Measurements from ENCODE around the gene MXD3. TPM values are rescaled to one million over a fixed set of nuclear protein-coding genes. Genes with fewer than 3 reads are reported as not detected.
A peak's percentile ranks its signal among the peaks of the same experiment; 100 is the strongest.

The MXD3 gene
- total RNA-seq, 1 experiment from 2014 or later, result 26.4 TPM

- no peaks in the 10 kb centered on the region for H3K36me3 ChIP-seq (replicated peaks; ENCODE audit: control insufficient read depth, insufficient read depth, low read length)
- no peaks in the 10 kb centered on the region for H3K27me3 ChIP-seq (ENCODE audit: control insufficient read depth, insufficient read depth, low read length)
- DNase-seq, result peak; percentile 86
- no peak overlapping the region for H3K4me3 ChIP-seq (ENCODE audit: insufficient read depth, low read depth, low read length)
Observed at GRCh38 chr5:177317959-177318377, 6.3 kb upstream of the MXD3 start.

GRCh38 chr5:177316005-177316404 lies 4.3 kb upstream of the MXD3 start:
- DNase-seq, result no peak
- no peaks in the 10 kb centered on the region for H3K36me3 ChIP-seq (replicated peaks; ENCODE audit: control insufficient read depth, insufficient read depth, low read length)
- H3K27me3 ChIP-seq (ENCODE audit: control insufficient read depth, insufficient read depth, low read length), result no peaks in the 10 kb centered on the region
- H3K4me3 ChIP-seq (ENCODE audit: insufficient read depth, low read depth, low read length), result no peak overlapping the region

DNA sequence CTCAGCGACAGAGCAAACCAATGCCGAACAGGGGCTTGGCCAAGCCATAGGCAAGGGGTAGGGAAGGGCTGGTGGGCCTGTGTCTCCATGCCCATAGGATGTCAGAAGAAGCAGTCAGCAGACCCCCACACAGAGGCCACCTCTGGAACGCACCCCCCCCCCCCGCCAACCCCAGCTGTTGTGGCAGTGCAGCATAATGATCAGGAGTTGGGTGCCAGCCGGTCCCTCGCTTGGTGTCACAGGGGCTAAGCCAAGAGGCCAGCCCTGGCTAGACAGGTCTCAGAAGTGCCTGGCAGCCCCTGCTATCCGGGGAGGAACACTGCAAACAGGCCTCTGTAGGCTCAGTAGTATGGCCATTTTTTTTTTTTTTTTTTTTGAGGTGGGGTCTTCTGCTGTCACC lies 3.7 kb upstream of the MXD3 start:
- no peaks in the 10 kb centered on the region for H3K27me3 ChIP-seq (ENCODE audit: control insufficient read depth, insufficient read depth, low read length)

GRCh38 chr5:177314376-177315342 lies 3.0 kb upstream of the MXD3 start:
- H3K27me3 ChIP-seq (ENCODE audit: control insufficient read depth, insufficient read depth, low read length), result no peaks in the 10 kb centered on the region
- no peaks in the 10 kb centered on the region for H3K36me3 ChIP-seq (replicated peaks; ENCODE audit: control insufficient read depth, insufficient read depth, low read length)
- H3K4me3 ChIP-seq (ENCODE audit: insufficient read depth, low read depth, low read length), result no peak overlapping the region
- no peak for DNase-seq

More for the DNA sequence above, 3.7 kb upstream of the MXD3 start:
- Histone ChIP-seq H3K36me3 (replicated peaks; ENCODE audit: control insufficient read depth, insufficient read depth, low read length) (no peaks in the 10 kb centered on the region), H3K4me3 (ENCODE audit: insufficient read depth, low read depth, low read length) (no peak overlapping the region)
- DNase-seq, result no peak

DNA sequence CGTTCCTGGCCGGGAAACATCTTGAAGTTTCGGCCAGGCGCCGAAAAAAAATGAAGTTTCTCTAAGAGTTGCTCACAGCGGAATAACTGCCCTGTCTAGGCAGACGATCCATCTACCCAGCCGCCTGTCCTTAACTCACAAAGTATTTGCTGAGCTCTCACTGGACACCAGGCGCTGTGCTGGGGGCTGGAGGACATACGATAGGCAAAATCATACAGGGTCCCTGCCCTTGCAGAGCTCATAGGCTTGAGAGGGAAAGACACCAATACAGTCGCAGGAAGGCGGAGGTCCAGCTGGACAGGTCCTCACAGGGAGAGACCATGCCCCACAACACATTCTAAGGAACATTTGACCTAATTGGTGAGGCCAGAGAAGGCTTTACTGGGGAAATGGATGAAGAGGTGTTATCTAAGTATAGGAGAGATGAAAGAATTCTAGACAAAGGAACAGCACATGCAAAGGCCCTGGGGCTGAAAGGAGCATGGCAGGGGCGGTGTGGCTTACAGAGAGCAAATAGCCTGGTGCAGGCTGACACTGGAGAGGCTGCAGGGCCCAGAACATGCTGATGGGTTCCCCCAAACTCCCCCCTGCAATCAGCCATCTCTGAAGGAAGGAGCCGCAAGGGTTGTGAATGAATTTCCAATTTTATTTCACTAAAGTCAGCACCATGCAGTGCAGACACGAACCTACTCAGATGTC lies 2.0 kb upstream of the MXD3 start:
- H3K27me3 ChIP-seq (ENCODE audit: control insufficient read depth, insufficient read depth, low read length), result no peaks in the 10 kb centered on the region
- DNase-seq, result no peak
- no peak overlapping the region for H3K4me3 ChIP-seq (ENCODE audit: insufficient read depth, low read depth, low read length)
- no peaks in the 10 kb centered on the region; the same call in 1 of the 2 replicates for H3K36me3 ChIP-seq (replicated peaks; ENCODE audit: control insufficient read depth, insufficient read depth, low read length)

- DNase-seq, result peak; percentile 72
- H3K36me3 ChIP-seq (replicated peaks; ENCODE audit: control insufficient read depth, insufficient read depth, low read length), result no peaks in the 10 kb centered on the region; the same call in 1 of the 2 replicates
- peak overlapping the region; percentile 36 for H3K4me3 ChIP-seq (ENCODE audit: insufficient read depth, low read depth, low read length)
- no peaks in the 10 kb centered on the region for H3K27me3 ChIP-seq (ENCODE audit: control insufficient read depth, insufficient read depth, low read length)
Observed at GRCh38 chr5:177312649-177313181, 1.0 kb upstream of the MXD3 start.

DNA sequence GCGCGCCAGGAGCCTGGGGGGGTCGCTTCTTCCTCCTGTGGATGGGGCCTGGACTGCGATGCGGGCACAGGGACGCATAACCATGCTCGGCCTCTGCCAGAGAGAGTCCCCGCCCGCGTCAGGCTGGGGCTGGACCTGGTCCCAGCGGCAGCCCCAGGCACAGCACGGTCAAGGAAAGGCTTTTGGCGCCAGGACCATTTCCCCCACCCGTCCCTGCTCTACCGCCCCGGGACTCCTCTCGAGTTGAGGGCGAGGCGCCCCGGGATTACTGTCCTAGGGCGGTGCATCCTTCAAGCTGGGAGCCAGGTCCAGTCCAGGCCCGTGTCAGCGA lies 341 bp downstream of the MXD3 start:
- H3K4me3 ChIP-seq (ENCODE audit: insufficient read depth, low read depth, low read length), result peak overlapping the region; percentile 63
- no peaks in the 10 kb centered on the region for H3K27me3 ChIP-seq (ENCODE audit: control insufficient read depth, insufficient read depth, low read length)
- DNase-seq, result peak; percentile 72
- H3K36me3 ChIP-seq (replicated peaks; ENCODE audit: control insufficient read depth, insufficient read depth, low read length), result peaks cover 6% of the 10 kb centered on the region

DNA sequence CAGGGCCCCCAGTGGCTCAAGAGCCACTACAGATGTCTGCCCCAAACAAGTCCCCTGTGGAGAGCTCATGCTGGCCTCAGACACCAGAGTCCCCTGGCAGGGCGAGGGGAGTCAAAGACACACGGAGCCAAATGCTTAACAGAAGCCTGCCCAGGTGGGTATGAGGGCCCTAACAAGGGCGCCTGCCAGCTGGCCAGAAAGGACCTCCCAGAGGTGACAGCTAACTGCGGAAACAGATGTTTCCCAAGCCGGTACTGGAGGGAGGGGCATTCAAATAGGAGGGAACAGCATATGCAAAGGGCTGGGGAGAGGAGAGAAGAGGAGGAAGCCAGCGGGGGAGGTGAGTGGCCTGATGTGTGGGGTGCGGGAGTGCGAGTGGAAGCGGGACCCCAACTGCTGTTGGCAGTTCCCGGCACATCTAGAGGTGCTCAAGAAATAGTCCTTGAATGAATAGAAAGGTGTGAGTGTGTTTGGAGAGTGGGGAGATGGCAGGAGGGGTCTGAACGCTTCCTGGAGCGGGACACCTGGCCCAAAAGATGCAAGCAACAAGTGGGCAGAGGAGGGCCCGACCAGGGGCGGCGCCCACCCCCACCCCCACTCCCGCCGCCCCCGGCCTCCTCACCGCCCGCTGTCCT lies 824 bp downstream of the MXD3 start:
- Histone ChIP-seq H3K4me3 (ENCODE audit: insufficient read depth, low read depth, low read length) (peak overlapping the region; percentile 63), H3K36me3 (replicated peaks; ENCODE audit: control insufficient read depth, insufficient read depth, low read length) (peaks cover 9% of the 10 kb centered on the region), H3K27me3 (ENCODE audit: control insufficient read depth, insufficient read depth, low read length) (no peaks in the 10 kb centered on the region)
- peak; percentile 65 for DNase-seq

- DNase-seq, result no peak
- no peaks in the 10 kb centered on the region for H3K27me3 ChIP-seq (ENCODE audit: control insufficient read depth, insufficient read depth, low read length)
- H3K36me3 ChIP-seq (replicated peaks; ENCODE audit: control insufficient read depth, insufficient read depth, low read length), result peaks cover 14% of the 10 kb centered on the region
- H3K4me3 ChIP-seq (ENCODE audit: insufficient read depth, low read depth, low read length), result no peak overlapping the region
Observed at GRCh38 chr5:177310332-177310731, 1.4 kb downstream of the MXD3 start.

- Histone ChIP-seq H3K27me3 (ENCODE audit: control insufficient read depth, insufficient read depth, low read length) (no peaks in the 10 kb centered on the region), H3K36me3 (replicated peaks; ENCODE audit: control insufficient read depth, insufficient read depth, low read length) (peaks cover 14% of the 10 kb centered on the region), H3K4me3 (ENCODE audit: insufficient read depth, low read depth, low read length) (no peak overlapping the region)
- DNase-seq, result peak; percentile 91
Observed at GRCh38 chr5:177309351-177310191, 2.1 kb downstream of the MXD3 start.

DNA sequence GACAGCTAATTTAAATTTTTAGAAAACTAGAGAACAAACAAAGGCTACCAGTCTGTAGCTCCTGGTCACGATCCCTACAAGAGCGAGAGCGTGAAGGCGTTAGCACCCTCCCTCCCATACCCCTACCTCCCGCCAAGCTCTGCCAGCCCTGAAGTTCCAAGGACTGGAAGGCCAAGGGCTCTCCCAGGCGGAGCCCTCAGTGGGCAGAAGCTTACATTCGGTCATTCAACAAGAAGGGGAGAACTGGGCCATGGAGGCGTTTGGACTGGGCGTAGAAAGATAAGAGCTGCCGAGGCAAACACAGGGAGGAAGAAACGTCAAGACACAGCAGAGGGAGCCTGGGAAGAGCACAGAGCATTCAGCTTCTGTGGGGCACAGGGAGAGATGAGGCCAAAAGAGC lies 3.0 kb downstream of the MXD3 start:
- no peaks in the 10 kb centered on the region for H3K27me3 ChIP-seq (ENCODE audit: control insufficient read depth, insufficient read depth, low read length)
- no peak for DNase-seq
- H3K4me3 ChIP-seq (ENCODE audit: insufficient read depth, low read depth, low read length), result no peak overlapping the region
- H3K36me3 ChIP-seq (replicated peaks; ENCODE audit: control insufficient read depth, insufficient read depth, low read length), result peaks cover 14% of the 10 kb centered on the region

DNA sequence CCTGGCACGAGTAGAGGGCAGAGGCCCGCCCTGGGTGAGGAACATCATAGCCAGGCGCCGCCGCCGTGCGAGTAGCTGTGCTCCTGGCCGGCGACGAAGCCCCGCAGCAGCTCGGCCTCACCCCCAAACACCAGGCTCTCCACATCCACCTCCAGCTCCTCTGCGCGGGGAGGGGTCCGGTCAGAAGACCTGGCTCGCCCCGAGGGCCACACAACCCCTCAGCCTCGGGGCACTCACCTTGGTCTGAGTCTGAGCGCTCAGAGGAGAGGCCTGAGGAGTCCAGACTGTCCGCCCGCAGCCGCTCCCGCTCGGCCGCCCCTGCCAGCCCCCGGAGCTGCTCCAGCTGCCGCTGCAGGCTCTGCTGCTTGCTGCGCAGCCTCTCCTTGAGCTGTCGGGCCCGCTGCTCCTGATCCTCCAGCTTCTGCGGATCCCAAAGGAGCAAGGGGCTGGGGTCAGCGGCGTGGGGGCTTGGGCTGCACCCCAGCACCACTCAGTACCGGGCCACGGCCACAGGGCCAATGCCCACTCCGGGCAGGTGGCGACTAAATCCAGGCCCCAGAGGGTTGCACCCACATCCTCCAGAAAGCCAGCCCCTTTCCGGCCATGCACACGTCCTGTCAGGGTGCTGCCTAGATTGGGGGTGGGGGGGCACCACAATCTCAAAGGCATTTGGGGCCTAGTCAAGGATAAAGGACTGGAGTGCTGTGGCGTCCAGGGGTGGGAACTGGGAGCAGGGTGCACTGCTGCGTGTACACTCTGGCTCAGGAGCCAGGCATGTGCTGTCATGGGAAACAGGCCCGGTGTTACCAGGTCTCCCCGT lies 3.9 kb downstream of the MXD3 start:
- Histone ChIP-seq H3K4me3 (ENCODE audit: insufficient read depth, low read depth, low read length) (no peak overlapping the region), H3K27me3 (ENCODE audit: control insufficient read depth, insufficient read depth, low read length) (no peaks in the 10 kb centered on the region), H3K36me3 (replicated peaks; ENCODE audit: control insufficient read depth, insufficient read depth, low read length) (peaks cover 14% of the 10 kb centered on the region)
- DNase-seq, result no peak
